CMK (cell line): Measurements from ENCODE around the gene METTL13.

Experiments used
- DNase-seq: peaks from one replicate; pipeline ENCODE4 v3.0.0-alpha.2; 2010; ENCODE audit warnings: low read depth

METTL13 gene

DNA sequence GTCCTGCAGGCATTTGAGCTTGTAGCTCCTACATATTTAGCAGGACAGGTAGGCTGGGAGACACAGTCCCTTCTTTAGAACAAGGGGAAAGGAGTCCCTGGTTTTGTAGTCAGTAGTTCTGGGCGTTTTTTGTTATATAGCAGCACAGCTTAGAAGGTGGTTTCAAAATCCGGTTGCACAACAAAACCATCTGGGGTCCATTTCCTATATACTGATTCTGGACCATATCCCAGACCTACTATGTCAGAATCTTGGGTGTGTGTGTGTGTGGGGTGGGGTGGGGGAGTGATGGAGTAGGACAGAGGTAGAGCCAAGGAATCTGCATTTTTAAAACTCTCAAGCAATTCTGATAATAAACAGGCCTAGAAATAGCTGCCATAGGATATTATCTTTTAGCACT, 21.6 kb downstream of the METTL13 start:
- DNase-seq, result no peak

DNA sequence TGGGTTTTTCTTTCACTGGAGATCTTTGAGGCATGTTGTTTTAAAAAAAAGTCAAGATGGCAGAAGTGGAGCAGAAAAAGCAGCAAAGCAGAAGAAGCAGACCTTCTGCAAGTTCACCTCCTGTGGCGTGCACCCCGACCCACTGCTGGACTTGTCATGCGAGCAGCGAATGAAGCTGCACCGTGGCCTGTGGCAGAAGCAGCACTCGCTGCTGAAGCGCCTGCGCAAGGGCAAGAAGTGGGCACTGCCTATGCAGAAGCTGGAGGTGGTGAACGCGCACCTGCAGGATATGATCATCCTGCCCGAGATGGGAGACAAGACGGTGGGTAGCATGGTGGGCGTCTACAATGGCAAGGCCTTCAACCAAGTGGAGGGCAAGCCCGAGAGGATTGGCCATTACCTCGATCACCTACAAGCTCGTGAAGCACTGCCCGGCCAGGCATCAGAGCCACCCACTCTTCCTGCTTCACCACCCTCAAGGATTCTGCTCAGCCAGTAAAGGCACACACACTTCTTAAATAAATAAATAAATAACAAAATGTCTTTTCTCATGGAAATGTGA, 22.1 kb downstream of the METTL13 start:
- no peak for DNase-seq

DNA sequence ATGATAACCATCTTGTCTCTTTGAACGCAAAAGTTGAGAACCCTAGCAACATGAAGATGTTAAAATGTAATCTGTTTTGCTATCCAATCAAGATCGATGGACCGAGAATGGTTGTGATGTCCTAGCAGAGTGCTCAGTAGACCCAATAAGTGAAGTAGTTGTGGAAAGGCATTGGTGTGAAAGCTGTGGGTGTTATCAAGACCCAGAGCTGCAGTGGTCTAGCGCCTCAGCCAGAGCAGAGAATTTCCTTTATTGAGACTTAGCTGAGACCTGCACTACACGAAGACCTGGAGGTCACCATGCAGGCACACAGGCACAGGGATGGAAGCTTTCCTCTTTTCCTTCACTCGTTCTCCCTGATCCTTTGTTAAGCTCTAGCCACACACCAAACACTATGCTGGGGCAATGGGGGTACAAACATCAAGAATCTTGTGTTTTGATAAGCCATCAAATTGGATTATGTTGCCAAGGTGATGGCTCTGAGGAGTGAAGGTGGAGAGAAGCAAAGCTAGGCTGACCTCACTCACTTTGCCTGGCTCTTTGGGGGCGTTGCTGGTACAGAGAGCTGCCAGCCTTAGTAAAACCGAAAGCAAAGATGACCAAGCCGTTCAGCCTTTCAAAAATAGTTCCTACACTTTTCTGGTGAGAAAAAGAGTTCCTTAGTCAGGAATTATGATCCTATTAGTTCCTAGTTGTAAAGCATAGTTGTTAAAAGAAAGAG, 24.1 kb downstream of the METTL13 start:
- no peak for DNase-seq

DNA sequence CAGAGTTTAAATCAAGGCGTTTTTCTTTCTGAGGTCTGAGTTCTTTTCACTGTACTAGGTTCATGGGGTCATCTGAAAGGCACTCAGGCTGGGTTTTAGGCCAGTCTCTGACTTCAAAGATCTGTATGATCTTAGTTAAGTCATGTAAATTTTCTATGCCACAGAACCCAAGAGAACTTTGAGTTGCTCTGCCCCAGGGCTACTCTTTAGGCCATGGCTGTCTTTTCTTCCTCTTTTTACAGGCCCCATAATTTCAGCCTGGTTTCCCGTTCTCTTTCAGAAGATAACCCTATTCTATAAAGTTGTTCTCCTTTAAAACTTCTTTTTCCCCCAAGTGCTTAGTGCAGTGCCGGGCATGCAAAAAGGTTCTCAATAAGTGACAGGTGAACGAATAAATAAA, 26.1 kb downstream of the METTL13 start:
- DNase-seq, result no peak

DNA sequence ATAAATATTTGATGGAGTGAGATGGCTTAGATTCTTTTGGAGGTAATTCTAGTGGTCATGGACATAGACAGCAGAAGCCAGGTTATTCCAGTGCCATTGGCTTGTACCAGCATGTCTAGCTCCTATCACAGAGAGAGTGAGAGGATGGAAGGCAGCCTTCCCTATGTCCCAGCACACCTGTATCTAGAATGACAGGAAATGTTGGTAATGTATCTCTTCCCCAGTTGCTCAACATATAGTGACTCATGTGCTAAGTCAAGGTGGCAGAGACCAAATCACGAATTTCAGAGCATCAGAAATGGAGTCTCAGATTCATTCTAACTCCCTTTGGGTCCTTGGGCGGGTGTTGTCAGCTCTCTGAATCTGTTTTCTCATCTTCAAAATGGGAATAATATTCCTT, 28.4 kb downstream of the METTL13 start:
- no peak for DNase-seq

DNA sequence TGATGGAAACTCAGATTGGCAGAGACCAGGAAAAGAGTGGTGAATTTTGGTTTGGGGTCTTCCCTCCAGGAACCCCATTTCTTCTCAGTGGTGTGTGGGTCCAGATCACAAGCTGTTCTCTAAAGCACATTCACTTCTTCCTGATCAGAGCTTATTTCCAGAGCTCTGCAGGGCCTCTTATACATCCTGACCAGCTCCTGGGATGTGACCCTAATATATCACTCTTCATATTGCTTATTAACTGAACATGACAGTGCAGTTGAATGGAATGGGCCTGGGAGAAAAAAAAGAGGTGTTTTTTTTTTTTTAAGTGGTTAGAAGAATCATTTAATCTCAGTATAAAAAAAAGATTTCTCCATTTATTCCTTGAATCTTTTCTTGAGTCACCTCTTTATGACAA, 30.2 kb downstream of the METTL13 start:
- no peak for DNase-seq

DNA sequence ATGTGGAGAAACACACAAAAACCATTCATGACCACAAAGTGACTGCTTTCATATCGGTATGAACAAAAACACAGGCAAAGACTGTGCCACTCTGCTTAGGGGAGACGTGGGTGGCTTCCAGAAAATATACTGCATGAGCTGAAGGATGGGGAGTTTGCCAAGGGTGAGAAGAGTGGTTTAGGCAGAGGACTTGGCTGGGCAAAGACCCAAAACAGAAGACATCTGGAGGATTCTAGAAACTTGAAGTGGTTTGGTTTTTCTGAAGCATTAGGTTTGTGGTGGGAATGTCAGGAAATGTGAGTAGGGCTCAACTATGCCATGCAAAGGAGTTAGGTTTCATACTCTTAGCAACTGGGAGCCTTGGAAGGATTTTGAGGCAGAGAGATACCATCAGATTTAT, 33.2 kb downstream of the METTL13 start:
- no peak for DNase-seq

DNA sequence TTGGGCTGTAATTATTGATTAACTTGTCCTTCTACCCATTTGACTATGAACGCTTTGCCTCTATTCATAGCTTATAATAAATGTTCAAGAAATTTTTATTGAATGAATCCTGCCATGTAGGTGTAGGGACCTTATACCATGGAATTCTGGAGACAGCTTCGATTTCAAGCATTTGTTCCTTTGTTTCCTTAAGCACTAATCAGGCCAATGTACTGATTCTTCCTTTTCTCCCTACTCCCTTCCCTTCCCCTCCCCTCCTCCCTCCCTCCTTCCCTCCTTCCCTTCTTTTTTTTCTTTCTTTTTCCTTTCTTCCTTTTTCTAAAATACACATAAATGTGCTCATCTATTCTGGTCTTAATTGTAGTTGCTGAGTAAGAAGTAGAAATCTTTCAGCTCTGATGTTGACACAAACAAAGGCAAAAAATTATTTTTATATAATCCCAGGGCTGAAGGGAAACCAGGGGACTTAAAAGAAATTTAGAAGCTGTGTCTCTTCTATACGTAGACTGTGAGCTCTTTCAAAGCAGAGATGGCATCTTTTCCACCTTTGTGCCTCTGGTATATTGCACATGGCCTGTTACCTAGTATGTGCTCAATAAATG, 34.9 kb downstream of the METTL13 start:
- DNase-seq, result no peak

DNA sequence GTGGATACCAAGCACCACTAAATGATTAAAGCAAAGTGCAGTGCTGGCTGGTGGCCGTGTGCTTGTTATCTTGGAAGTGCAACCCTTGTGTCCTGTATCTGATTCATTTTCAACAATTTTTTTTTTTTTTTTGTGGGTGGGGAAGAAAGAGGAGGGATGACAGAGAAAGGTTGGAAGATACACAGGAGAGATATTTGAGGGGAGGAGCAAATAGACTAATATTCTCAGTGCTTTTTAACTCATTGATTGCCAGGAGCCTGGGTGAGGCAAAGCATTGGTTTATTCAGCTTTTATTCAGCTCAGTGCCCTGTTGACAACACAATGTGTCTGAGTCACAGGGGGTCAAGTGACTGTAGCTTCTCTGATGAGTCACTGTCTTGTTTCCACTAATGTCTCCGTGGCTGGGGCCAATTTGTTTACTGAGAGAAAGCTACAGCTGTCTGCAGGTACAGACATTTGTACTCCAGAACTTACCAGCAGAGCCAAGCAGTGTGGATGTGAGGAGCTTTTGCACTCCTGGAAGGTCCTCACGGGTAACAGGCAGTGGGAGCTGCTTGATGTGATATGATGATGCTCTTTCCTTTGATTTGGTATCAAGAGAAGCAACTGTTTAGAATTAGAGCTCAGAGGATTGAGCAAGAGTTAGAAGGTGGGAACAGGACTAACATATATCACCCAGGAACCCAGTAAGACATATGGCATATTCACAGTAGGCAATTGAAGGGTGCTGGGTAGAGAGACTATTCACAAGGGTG, 36.2 kb downstream of the METTL13 start:
- no peak for DNase-seq

DNA sequence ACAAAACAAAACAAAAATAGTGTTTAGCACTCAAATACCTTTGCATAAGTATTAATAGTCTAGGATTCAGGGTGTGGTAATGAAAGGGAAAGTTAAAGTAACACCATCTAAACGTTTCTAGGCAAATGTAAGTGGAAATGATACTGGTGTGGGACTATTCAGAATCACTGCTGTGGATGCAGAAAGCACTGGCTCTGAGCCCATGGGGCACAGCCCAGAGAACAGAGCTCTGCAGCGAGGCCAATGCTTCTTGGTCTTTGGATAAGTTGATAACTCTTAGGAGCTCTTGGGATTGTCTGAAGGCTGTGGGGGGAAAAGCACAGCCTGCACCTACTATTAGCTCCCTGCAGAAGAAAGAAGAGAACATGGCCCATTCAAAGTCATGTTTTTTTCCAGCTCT, 38.5 kb downstream of the METTL13 start:
- no peak for DNase-seq

DNA sequence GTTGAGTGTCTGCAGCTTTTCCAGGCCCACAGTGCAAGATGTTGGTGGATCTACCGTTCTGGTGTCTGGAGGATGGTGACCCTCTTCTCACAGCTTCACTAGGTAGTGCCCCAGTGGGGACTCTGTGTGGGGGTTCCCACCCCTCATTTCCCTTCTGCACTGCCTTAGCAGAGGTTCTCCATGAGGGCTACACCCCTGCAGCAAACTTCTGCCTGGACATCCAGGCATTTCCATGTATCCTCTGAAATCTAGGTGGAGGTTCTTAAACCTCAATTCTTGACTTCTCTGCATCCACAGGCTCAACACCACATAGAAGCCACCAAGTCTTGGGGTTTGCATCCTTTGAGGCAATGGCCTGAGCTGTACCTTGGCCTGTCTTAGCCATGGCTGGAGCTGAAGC, 45.5 kb downstream of the METTL13 start:
- DNase-seq, result no peak

DNA sequence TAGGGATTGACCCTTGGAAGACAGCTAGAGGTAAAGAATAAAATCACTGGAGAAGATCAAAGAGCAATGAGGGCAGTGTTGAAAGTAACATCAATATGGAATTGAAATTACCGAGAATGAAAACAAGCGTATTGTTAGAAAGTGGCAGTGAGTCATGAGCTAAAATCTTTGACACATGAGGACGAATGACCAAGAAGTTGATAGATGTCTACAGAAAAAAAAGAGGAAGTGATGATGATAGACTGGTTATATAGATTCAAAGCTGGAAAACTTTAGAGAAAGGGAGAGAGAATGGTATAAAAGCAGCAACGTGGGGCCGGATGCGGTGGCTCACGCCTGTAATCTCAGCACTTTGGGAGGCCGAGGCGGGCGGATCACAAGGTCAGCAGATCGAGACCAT, 47.3 kb downstream of the METTL13 start:
- no peak for DNase-seq

DNA sequence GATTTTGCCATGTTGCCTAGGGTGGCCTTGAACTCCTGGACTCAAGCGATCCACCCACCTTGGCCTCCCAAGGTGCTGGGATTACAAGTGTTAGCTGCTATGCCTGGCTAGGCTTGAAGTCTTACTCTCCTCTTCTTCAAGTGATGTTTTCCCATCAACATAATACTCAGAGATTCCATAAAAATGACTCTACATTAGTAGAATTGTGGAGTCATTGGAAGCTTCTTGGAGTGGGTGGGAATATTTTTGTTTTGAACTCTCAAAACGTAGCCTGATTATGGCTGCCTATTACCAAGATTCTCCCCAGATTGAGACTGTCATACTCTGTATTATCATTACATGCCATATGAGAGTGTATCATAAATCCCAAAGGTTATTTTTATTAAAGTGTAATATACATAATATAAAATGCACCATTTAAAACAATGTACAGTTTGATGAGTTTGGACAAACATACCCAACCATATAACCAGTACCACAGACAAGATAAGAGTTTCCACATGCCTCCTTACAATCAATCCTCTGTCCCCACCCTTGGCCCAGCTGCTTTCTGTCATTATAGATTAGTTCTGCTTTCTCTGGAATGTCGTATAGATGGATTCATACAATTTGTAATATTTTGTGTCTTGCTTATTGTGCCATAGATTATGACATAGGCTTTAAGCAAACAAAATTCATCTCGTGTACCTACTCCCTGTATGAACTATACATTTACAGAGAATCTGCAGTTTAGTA, 51.8 kb downstream of the METTL13 start:
- no peak for DNase-seq

DNA sequence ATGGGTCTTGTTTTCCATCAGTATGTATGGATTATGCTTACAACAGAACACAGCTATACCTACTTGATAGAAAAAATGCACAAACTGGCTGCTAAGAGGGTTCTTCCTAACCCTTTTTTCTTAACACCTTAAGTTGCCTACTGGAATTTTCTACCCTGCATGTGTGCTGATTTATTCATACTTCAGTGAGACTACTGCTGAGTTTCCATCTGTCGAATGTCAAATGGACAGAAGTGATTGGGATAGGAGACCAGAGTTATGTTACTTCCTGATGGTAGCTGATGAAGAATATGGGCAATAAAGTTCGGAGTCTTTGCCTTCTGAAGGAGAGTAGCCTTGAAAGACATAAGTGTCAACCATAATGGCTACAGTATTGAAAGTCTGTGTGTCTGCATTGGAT, 53.4 kb downstream of the METTL13 start:
- no peak for DNase-seq

DNA sequence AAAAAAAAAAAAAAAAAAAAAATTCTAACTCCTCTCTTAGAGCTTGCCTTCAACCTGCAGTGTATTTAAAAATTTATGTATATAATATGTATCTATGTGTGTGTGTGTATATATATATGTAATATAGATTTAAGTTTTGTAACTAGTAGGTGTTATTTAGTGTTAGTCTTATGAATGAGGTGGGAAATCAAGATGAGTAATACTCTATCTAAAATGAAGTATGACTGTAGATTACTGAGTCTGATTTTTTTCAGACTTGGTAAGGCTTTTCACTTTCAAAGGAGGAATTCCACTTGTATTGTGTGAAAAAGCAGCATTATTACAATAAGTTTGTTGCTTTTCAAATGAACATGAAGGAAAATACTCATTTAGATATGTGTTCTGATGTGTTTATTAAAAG, 54.4 kb downstream of the METTL13 start:
- no peak for DNase-seq

DNA sequence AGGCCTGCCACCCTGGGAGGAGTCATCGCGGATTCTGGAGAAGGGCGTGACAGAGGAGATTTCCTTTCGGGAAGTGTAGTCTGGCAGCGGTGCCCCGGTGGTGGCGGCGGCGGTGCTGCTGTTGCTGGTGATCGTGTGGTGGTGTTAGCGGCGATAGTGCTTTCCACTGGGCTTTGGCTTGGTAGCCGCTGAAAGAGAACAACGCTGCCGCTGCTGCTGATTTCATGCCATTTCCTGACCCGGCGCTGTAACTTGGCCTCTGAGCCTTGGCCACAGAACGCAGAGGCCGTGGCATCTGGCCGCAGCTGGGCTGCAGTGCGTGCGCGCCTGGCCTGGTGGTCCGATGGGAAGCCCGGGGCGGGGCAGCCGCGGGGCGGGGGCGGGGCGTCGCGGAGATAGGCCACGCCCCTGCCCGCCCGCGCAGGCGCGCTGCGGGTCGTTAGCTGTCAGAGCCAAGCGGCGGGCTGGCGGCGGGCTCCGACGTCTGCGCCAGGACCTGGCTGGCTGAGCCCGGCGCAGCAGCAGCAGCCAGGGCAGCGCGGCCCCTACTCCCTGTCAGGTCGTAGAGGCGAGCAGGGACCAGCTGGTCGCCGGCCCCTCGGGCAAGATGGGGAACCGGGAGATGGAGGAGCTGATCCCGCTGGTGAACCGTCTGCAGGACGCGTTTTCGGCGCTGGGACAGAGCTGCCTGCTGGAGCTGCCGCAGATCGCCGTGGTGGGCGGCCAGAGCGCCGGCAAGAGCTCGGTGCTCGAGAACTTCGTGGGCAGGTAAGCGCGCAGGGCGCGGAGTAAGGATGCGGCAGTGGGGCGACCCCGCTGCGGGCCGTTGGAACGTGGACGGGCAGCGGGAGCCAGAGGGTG, 59.8 kb downstream of the METTL13 start, which contains the start of gene DNM3:
Gene DNM3, plus strand, starts transcription at position 449 of the 861 bp plus-strand sequence. Its CDS starts 159 bp downstream, at position 608.
- peak; percentile 63 for DNase-seq

DNA sequence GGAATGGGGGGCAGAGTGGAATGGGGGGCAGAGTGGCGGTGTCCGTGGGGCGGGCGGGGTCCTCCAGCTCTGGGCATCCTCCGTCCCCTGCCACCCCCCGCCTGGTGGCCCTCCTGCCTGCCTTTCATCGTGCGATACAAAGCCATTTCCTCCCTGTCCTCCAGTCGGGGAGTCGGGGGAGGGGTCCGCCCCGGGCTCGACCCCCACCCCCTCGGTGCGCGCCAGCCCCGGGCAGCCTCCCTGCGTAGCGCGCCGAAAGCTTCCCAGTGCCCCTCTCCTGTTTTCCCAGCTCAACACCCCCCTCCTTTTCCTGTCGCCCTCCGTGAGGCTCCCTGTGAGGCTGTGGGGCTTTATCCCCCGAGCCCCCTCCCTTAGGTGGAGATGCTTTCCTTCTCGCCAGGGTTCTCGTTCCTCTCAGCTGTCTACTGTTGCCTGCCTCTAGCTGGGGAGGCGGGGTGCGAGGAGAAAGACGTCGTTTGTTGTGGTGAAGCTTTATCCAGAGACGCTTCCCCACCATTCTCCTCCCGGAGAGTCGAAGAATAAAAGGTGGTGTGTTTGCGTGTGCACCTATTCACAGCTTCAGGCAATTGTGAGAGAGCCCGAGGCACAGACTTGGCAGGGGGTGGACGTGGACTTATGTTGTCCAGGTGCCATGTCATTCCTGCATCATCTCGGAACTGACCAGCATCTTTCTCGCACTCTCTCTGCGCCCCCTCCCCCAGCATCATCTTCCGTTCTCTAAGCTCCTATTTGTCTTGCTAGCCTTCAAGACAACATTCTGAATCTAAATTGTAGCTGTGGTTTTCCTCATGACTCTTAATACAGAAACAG, 60.7 kb downstream of the METTL13 start:
- DNase-seq, result no peak

DNA sequence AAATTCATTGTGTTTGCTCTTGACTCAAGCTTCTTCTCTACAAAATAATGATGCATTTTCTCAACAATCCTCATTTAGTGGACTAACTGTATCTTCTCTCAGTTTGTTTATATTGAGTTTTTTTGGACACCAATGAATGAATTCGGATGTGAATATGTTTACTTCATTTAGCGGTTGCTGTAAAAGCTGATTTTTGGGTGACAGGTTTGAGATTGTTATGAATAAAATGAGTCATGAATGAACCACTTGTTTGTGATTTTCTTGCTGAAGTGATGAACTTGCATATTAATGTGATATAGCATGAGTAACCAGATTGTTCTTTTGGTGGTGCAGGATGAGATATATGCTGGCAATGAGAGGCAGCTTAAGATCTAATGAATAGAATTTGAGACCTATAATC, 62.9 kb downstream of the METTL13 start:
- DNase-seq, result no peak

DNA sequence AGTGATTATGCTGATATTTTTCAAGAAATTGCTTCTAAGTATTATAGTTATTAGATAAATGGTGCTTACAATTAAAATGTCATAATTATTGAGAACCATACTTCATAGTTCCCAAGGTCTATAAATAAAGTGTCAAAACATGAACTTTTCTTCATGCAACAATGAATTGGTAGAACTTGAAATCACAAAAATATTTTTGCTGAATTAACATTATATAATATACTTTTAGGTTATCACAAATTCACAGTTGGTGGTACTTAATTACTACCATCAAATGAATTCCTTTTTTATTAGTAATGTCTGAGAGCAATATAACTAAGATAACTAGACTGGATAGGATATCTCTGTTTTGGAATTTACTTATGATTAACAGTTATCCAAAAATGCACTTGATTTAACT, 64.5 kb downstream of the METTL13 start:
- DNase-seq, result no peak
